DOHH2 (cell line): ENCODE results near the gene SV2C.

Experiments used
- H3F3A ChIP-seq: fragments of 200-600 bp; sonication (generic), shearing (Covaris generic); 2 replicates; pipeline ENCODE4 v1.6.0; 2016; ENCODE audit warnings: antibody characterized with exemption, mild to moderate bottlenecking; ENCODE audit not compliant: control insufficient read depth, insufficient read depth
- H3K27ac ChIP-seq: fragments of 200-600 bp; sonication (generic); 2 replicates; pipeline ENCODE4 v1.5.1; 2014; ENCODE audit warnings: low read depth, mild to moderate bottlenecking, low read length, moderate library complexity
- H3K27me3 ChIP-seq: fragments of 200-600 bp; sonication (generic); 2 replicates; pipeline ENCODE4 v1.6.1; 2014; ENCODE audit warnings: mild to moderate bottlenecking, low read length, mixed read lengths; ENCODE audit not compliant: control insufficient read depth
- H3K36me3 ChIP-seq: fragments of 200-600 bp; sonication (generic); 2 replicates; pipeline ENCODE4 v1.6.1; 2014; ENCODE audit warnings: mild to moderate bottlenecking, low read length, moderate library complexity, mixed read lengths; ENCODE audit not compliant: control insufficient read depth
- H3K4me1 ChIP-seq: fragments of 200-600 bp; sonication (generic); 2 replicates; pipeline ENCODE4 v1.6.1; 2014; ENCODE audit warnings: mild to moderate bottlenecking, low read length, mixed read lengths; ENCODE audit not compliant: control insufficient read depth
- H3K4me2 ChIP-seq: fragments of 200-600 bp; sonication (generic); 2 replicates; pipeline ENCODE4 v1.6.0; 2014; ENCODE audit warnings: mild to moderate bottlenecking, low read length, moderate library complexity
- H3K4me3 ChIP-seq: fragments of 200-600 bp; sonication (generic); 2 replicates; pipeline ENCODE4 v1.5.1; 2014; ENCODE audit warnings: mild to moderate bottlenecking, low read length, mixed read lengths
- H3K79me2 ChIP-seq: fragments of 200-600 bp; sonication (generic); 2 replicates; pipeline ENCODE4 v1.6.1; 2014; ENCODE audit warnings: mild to moderate bottlenecking, low read length, mixed read lengths; ENCODE audit not compliant: control insufficient read depth
- H3K9me2 ChIP-seq: fragments of 200-600 bp; sonication (generic); replicated peaks from 2 replicates; pipeline ENCODE4 v1.6.1; 2014; ENCODE audit warnings: mild to moderate bottlenecking, low read length, mixed read lengths; ENCODE audit not compliant: control insufficient read depth
- H3K9me3 ChIP-seq: fragments of 200-600 bp; sonication (generic); 2 replicates; pipeline ENCODE4 v1.6.1; 2014; ENCODE audit warnings: antibody characterized with exemption, low read length, mixed read lengths; ENCODE audit not compliant: control insufficient read depth, insufficient read depth
- H4K20me1 ChIP-seq: fragments of 200-600 bp; sonication (generic); 2 replicates; pipeline ENCODE4 v1.6.0; 2014; ENCODE audit warnings: low read depth, mild to moderate bottlenecking, antibody characterized with exemption, low read length, moderate library complexity; ENCODE audit not compliant: control insufficient read depth, insufficient read depth
- CTCF ChIP-seq: fragments of 200-600 bp; sonication (generic); IDR thresholded peaks from one replicate; pipeline ENCODE4 v1.5.1; 2014; ENCODE audit warnings: antibody characterized with exemption, mild to moderate bottlenecking, low read depth, low read length; ENCODE audit not compliant: poor library complexity, severe bottlenecking
- EZH2phosphoT487 ChIP-seq: fragments of 200-600 bp; sonication (generic); IDR thresholded peaks from 2 replicates; pipeline ENCODE4 v1.6.1; 2017; ENCODE audit warnings: borderline replicate concordance, mild to moderate bottlenecking, antibody characterized with exemption, low read length, moderate library complexity, mixed read lengths

SV2C gene

GRCh38 chr5:76192837-76193236 is 109.7 kb downstream of the SV2C start:
- H3K79me2 ChIP-seq, result no peaks in the 10 kb centered on the region
- peaks cover 3% of the 10 kb centered on the region; the same call in 1 of the 2 replicates for H3K27me3 ChIP-seq
- no peak for TF ChIP-seq EZH2phosphoT487
- TF ChIP-seq CTCF, result no peak
- H3K4me3 ChIP-seq, result no peak overlapping the region
- H3K9me3 ChIP-seq, result no peaks in the 10 kb centered on the region
- H3K4me2 ChIP-seq, result no peak overlapping the region
- H3K27ac ChIP-seq, result no peak overlapping the region
- no peaks in the 10 kb centered on the region for H3K9me2 ChIP-seq
- no peaks in the 10 kb centered on the region for H3F3A ChIP-seq
- peaks cover 7% of the 10 kb centered on the region for H3K4me1 ChIP-seq
- no peaks in the 10 kb centered on the region for H3K36me3 ChIP-seq
- no peaks in the 10 kb centered on the region for H4K20me1 ChIP-seq

GRCh38 chr5:76193635-76194034 is 110.5 kb downstream of the SV2C start:
- Histone ChIP-seq H3K4me1 (peaks cover 7% of the 10 kb centered on the region), H3K9me2 (no peaks in the 10 kb centered on the region), H3K79me2 (no peaks in the 10 kb centered on the region), H3F3A (no peaks in the 10 kb centered on the region), H3K4me3 (no peak overlapping the region), H3K36me3 (no peaks in the 10 kb centered on the region), H3K27ac (no peak overlapping the region), H3K27me3 (peaks cover 3% of the 10 kb centered on the region; the same call in 1 of the 2 replicates), H4K20me1 (no peaks in the 10 kb centered on the region), H3K4me2 (no peak overlapping the region), H3K9me3 (no peaks in the 10 kb centered on the region)
- no peak for TF ChIP-seq CTCF
- no peak for TF ChIP-seq EZH2phosphoT487

GRCh38 chr5:76194340-76194739 is 111.2 kb downstream of the SV2C start:
- H4K20me1 ChIP-seq, result no peaks in the 10 kb centered on the region
- no peaks in the 10 kb centered on the region for H3K36me3 ChIP-seq
- H3K79me2 ChIP-seq, result no peaks in the 10 kb centered on the region
- TF ChIP-seq CTCF (no peak), EZH2phosphoT487 (no peak)
- H3K4me3 ChIP-seq, result no peak overlapping the region
- H3K27me3 ChIP-seq, result peaks cover 3% of the 10 kb centered on the region; the same call in 1 of the 2 replicates
- H3K27ac ChIP-seq, result no peak overlapping the region
- H3K9me2 ChIP-seq, result no peaks in the 10 kb centered on the region
- no peaks in the 10 kb centered on the region for H3F3A ChIP-seq
- no peaks in the 10 kb centered on the region for H3K9me3 ChIP-seq
- no peak overlapping the region for H3K4me2 ChIP-seq
- H3K4me1 ChIP-seq, result peaks cover 7% of the 10 kb centered on the region

GRCh38 chr5:76196457-76196856 is 113.3 kb downstream of the SV2C start:
- Histone ChIP-seq H3K4me2 (no peak overlapping the region), H3K36me3 (no peaks in the 10 kb centered on the region), H3K9me3 (no peaks in the 10 kb centered on the region), H4K20me1 (no peaks in the 10 kb centered on the region), H3K9me2 (no peaks in the 10 kb centered on the region), H3K79me2 (no peaks in the 10 kb centered on the region), H3K4me1 (peaks cover 7% of the 10 kb centered on the region), H3K27ac (no peak overlapping the region), H3K4me3 (no peak overlapping the region), H3F3A (no peaks in the 10 kb centered on the region), H3K27me3 (peaks cover 3% of the 10 kb centered on the region)
- no peak for TF ChIP-seq EZH2phosphoT487
- TF ChIP-seq CTCF, result no peak
